T-helper 1 cell treated with Interleukin-12 subunit alpha and Interleukin-12 subunit beta and Interleukin-4 antibody, amounts not matched to agents 30 μg/mL and 1 μg/mL, for 36 hours (primary cell): ENCODE data around the gene KMT2E.
A peak's percentile ranks its signal among the peaks of the same experiment; 100 is the strongest.

Experiments used
- H3K27ac Mint-ChIP-seq: one replicate; pipeline ENCODE4 v1.8.0; 2021; ENCODE audit warnings: mild to moderate bottlenecking, mixed read lengths
- H3K27me3 Mint-ChIP-seq: one replicate; pipeline ENCODE4 v1.8.0; 2021; ENCODE audit warnings: low read depth, mixed read lengths
- H3K36me3 Mint-ChIP-seq: one replicate; pipeline ENCODE4 v1.8.0; 2021; ENCODE audit warnings: low read depth, mixed read lengths
- H3K4me1 Mint-ChIP-seq: one replicate; pipeline ENCODE4 v1.8.0; 2021; ENCODE audit warnings: low read depth, mixed read lengths
- H3K4me3 Mint-ChIP-seq: one replicate; pipeline ENCODE4 v1.8.0; 2021; ENCODE audit warnings: mild to moderate bottlenecking, moderate library complexity, mixed read lengths
- H3K9me3 Mint-ChIP-seq: one replicate; pipeline ENCODE4 v1.8.0; 2021; ENCODE audit warnings: mixed read lengths

The KMT2E gene

DNA sequence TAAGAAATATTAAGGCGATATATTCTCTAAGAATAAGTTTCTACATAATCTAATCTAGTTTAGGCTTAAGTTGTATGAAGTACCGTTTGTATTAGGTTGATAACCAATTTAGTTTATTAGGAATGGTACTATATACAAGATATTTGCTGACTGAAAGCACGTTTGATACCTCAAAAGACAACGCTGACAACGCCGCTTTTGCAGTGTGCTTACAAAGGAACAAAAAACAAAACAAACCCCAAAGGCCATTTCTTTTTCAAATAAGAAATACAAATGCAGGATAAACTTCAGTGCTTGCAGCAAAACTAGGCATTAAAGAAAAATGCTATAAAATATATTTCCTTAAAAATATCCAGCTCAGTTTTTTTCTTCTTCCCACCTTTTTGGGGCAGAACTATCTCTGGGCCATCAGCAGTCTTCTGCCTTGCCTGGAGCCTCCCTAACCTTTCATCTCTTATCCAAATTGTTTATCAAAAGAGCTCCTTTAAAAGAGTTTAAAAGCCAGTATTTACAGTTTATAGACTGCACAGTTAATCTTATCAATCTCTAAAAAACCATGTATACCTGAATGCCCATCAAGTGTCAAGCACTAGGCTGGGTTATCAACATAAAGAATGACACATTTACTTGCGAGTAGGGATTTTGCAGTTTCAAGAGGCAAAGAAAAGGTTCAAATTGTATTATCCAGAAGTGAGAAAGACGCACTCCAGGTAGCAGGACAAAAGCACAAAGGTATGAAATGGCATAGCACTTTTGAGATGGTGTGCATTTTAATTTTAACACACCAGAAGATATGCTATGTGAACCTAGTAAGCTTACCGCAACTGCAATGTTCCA is 4.1 kb upstream of the KMT2E start:
- Mint-ChIP-seq H3K27me3 (peaks cover 3% of the 10 kb centered on the region), H3K36me3 (peaks cover 40% of the 10 kb centered on the region), H3K9me3 (no peaks in the 10 kb centered on the region), H3K27ac (peak overlapping the region; percentile 99), H3K4me1 (peaks cover 39% of the 10 kb centered on the region), H3K4me3 (peak overlapping the region; percentile 96)

GRCh38 chr7:105010504-105011130 is 3.4 kb upstream of the KMT2E start:
- Mint-ChIP-seq H3K9me3 (no peaks in the 10 kb centered on the region), H3K4me3 (peak overlapping the region; percentile 96), H3K4me1 (peaks cover 36% of the 10 kb centered on the region), H3K27ac (peak overlapping the region; percentile 99), H3K27me3 (peaks cover 3% of the 10 kb centered on the region), H3K36me3 (peaks cover 44% of the 10 kb centered on the region)

- no peaks in the 10 kb centered on the region for H3K9me3 Mint-ChIP-seq
- H3K36me3 Mint-ChIP-seq = peaks cover 43% of the 10 kb centered on the region
- H3K27me3 Mint-ChIP-seq = peaks cover 3% of the 10 kb centered on the region
- H3K27ac Mint-ChIP-seq = peak overlapping the region; percentile 99
- peaks cover 35% of the 10 kb centered on the region for H3K4me1 Mint-ChIP-seq
- peak overlapping the region; percentile 96 for H3K4me3 Mint-ChIP-seq
These were observed 2.7 kb upstream of the KMT2E start for GRCh38 chr7:105011141-105011830.

- peaks cover 33% of the 10 kb centered on the region for H3K4me1 Mint-ChIP-seq
- H3K36me3 Mint-ChIP-seq = peaks cover 43% of the 10 kb centered on the region
- H3K9me3 Mint-ChIP-seq = no peaks in the 10 kb centered on the region
- H3K4me3 Mint-ChIP-seq = peak overlapping the region; percentile 96
- H3K27me3 Mint-ChIP-seq = peaks cover 3% of the 10 kb centered on the region
- peak overlapping the region; percentile 99 for H3K27ac Mint-ChIP-seq
These were observed 2.0 kb upstream of the KMT2E start for GRCh38 chr7:105011831-105012502.

- Mint-ChIP-seq H3K4me1 (peaks cover 37% of the 10 kb centered on the region), H3K27ac (peak overlapping the region; percentile 99), H3K4me3 (peak overlapping the region; percentile 96), H3K9me3 (no peaks in the 10 kb centered on the region), H3K36me3 (peaks cover 43% of the 10 kb centered on the region), H3K27me3 (peaks cover 3% of the 10 kb centered on the region)
These were observed 1.3 kb upstream of the KMT2E start for GRCh38 chr7:105012503-105013220.

DNA sequence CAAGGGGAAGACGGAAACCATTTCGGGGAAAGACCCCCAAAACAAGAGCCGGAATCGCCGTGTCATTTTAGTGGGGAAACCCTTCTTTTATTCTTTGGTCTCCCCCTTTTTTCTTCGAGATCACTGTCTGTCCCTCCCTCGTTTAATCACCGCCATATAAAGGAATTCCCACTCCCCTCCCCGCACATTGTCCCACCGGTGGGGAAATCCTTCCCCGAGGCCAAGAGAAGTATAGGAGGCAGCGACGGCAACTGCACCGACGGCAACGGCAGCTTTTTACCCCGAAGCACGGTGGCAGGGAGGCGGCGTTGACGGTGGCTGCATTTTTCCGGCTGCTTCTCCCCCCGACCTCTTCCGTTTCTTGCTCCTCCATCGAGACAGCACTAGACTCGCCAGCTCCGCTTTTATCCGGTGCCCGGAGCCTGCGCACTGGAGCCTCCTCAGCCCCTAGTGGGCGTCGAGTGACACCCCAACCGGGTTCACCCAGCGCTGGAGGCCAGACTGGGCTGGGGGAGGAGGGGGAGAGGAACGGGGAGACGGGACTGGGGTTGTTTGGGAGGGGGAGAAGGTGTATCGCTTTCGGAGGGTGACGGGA is 687 bp upstream of the KMT2E start:
- no peaks in the 10 kb centered on the region for H3K9me3 Mint-ChIP-seq
- peaks cover 34% of the 10 kb centered on the region for H3K4me1 Mint-ChIP-seq
- peaks cover 40% of the 10 kb centered on the region for H3K36me3 Mint-ChIP-seq
- peaks cover 3% of the 10 kb centered on the region for H3K27me3 Mint-ChIP-seq
- H3K27ac Mint-ChIP-seq = peak overlapping the region; percentile 99
- H3K4me3 Mint-ChIP-seq = peak overlapping the region; percentile 96

- Mint-ChIP-seq H3K27me3 (peaks cover 3% of the 10 kb centered on the region), H3K27ac (peak overlapping the region; percentile 99), H3K4me3 (peak overlapping the region; percentile 96), H3K9me3 (no peaks in the 10 kb centered on the region), H3K36me3 (peaks cover 39% of the 10 kb centered on the region), H3K4me1 (peaks cover 24% of the 10 kb centered on the region)
These were observed 836 bp downstream of the KMT2E start for GRCh38 chr7:105014693-105015389.

DNA sequence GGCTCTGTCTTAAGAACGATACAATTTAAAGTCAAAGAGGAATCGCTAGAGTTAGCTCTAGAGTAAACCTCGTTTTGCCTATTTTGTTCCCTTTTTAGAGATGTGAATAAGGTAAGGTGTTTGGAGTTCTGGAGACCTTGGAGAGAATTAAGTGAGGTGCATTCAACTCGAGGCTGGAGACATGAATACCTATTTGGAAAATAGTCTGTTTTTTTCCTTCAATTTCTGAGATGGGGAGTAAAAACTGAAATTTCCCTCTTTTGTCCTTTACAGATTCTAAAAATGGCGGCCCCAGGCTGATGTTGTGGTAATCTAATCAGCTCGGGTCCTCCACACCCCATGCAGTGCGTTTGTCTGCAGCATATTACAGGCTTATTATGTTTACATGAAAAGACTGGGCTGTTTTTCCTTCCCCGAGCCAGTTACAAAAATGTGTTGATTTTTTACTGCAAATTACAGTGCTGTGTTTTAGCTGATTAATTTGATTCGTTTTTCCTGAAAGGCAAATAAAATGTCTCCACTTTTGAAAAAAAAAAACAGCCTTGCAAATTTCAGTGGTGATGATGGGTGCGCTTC is 1.5 kb downstream of the KMT2E start:
- Mint-ChIP-seq H3K27ac (peak overlapping the region; percentile 99), H3K4me1 (peaks cover 22% of the 10 kb centered on the region), H3K9me3 (no peaks in the 10 kb centered on the region), H3K4me3 (peak overlapping the region; percentile 96), H3K27me3 (peaks cover 3% of the 10 kb centered on the region), H3K36me3 (peaks cover 36% of the 10 kb centered on the region)

GRCh38 chr7:105016068-105016708 is 2.2 kb downstream of the KMT2E start:
- peaks cover 35% of the 10 kb centered on the region for H3K36me3 Mint-ChIP-seq
- peaks cover 3% of the 10 kb centered on the region for H3K27me3 Mint-ChIP-seq
- no peaks in the 10 kb centered on the region for H3K9me3 Mint-ChIP-seq
- peak overlapping the region; percentile 99 for H3K27ac Mint-ChIP-seq
- peaks cover 23% of the 10 kb centered on the region for H3K4me1 Mint-ChIP-seq
- H3K4me3 Mint-ChIP-seq = peak overlapping the region; percentile 96

DNA sequence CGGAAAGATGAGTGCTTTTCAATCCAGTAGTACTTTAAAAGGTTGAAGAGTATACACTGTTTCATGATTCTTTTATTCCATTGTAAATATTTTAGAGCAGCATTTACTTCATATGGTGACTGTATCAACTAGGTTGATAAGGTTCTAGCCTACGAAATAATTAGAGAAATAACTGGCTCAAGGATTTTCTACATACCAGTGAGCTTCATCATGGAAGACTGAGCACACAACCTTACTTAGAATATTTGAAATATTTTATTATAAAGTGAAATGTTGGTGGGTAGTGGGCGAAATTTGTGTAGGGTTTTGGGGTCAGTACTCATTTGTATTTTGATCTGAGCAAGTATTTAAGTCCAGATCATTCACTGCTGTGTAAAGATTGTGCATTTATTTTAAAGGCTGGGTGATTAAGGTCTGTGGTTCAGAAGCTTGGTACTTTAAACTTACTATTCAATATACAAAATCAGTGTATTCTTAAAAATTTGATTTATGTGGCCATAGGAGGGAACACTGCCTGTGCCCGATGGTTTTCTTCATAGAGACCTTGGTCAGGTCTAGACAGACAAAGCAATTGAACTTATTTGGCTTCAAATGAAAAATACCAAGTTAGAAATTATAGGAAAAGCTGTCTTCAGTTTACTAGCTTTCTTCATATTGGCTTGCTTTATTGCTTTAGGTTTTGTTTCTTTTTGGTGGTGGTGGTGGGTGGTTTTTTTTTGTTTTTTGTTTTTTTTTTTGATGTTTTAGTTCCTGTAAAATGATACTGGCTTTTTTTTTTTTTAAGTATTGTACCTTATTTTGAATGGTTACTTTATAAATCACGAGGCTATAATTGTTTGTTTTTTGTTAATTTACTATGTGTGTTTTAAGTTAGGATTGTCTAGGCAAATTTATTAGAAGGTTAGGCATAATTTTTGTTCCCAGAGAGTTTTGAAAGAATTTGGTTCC is 3.0 kb downstream of the KMT2E start:
- peaks cover 3% of the 10 kb centered on the region for H3K27me3 Mint-ChIP-seq
- H3K27ac Mint-ChIP-seq = peak overlapping the region; percentile 99
- H3K4me3 Mint-ChIP-seq = peak overlapping the region; percentile 96
- no peaks in the 10 kb centered on the region for H3K9me3 Mint-ChIP-seq
- H3K36me3 Mint-ChIP-seq = peaks cover 29% of the 10 kb centered on the region
- H3K4me1 Mint-ChIP-seq = peaks cover 29% of the 10 kb centered on the region

- Mint-ChIP-seq H3K4me1 (peaks cover 36% of the 10 kb centered on the region), H3K9me3 (no peaks in the 10 kb centered on the region), H3K27ac (peak overlapping the region; percentile 88), H3K36me3 (peaks cover 26% of the 10 kb centered on the region), H3K27me3 (no peaks in the 10 kb centered on the region), H3K4me3 (peak overlapping the region; percentile 96)
These were observed 3.8 kb downstream of the KMT2E start for GRCh38 chr7:105017657-105018365.
